LNCAP (cell line): ENCODE data around the gene RELT.

Experiments
- CTCF ChIP-seq: fragments of 450-650 bp; IDR thresholded peaks from 2 replicates; pipeline ENCODE4 v1.5.1; 2017; ENCODE audit warnings: mild to moderate bottlenecking

RELT gene

DNA sequence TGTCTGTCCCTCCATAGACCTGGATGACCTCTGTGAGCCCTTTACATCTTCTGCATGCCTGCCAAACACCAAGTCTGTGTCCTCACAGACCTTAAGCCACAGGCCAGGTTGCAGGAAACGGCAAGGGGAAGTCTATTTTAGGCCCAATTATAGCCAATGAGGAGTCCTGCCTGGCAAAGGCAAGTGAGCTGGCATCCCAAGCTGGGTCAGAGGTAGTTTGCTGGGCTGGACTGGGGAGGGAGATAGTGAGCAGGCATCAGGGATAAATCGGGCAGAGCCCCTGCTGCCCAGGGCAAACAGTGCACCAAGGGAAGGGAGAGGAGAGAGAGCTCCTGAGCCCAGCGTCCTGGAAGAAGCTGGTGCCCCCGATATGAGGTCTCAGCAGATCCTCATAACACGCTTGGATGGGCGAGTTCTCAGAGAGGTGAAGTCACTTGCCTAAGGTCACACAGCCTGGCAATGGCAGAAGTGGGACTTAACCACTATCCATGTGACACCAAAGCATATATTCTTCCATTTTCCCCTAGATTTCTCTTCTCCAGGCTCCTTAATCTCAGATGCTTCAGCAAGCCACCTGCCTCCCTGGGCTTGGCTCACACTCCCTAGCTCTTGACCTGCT is 3.7 kb upstream of the RELT start:
- TF ChIP-seq CTCF: no peak

GRCh38 chr11:73374151-73374550 is 2.0 kb upstream of the RELT start:
- no peak for TF ChIP-seq CTCF

DNA sequence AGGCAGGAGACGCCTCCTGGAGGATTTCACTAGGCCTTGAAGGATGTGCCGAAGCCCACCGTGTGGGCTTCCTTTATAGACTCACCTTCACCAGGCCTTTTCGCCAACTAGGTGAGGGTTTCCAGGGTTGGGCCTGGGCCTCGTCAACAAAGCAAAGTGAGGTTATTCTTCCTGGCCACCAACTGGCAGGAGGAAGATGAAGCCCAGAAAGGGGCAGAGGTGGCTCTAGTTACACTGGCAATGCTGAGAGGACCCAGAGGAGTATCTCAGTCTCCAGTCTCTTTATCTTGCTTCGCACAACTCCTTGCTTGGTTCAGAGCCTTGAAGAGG is 404 bp upstream of the RELT start:
- TF ChIP-seq CTCF: no peak

DNA sequence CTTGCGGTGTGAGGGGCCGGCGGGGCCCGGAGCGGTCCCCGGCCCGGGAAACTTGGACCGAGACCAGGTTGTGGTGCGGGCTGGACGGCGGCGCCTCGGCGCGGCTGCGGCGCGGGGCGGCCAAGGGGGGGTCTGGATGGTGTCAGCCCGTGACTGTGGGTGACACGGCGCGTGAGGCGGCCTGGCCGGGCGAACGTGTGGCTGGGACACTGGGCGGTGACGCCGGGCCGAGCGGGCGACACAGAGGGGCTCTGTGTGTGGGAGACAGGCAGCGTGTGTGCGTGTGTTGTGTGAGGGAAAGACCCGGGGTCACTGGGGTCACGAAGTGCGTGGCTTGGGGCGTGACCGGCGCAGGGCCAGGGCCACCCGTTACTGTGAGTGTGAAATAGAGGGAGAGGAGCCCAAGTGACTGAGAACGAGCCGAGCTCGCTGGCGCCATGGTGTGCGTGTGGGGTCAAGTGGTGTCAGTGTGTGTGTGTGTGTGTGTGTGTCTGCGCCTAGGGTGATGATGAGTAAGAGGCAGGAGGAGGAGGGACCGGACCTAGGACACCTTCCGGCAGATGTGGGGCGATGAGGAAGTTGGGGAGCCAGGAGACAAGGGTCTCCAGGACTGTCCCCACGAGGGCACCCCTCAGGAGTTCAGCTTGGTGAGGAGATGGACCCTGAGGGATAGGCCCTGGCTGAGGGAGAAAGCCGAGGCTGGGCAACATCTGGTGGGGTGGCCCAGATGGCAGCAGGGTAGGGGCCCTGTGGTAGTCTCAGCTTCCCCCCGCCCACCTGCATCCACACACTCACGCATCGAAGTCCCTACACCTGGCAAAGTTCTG is 817 bp downstream of the RELT start:
- no peak for TF ChIP-seq CTCF

GRCh38 chr11:73379189-73379880 is 3.1 kb downstream of the RELT start:
- TF ChIP-seq CTCF: no peak

- no peak for TF ChIP-seq CTCF
Observed at GRCh38 chr11:73380331-73380730, 4.1 kb downstream of the RELT start.

- TF ChIP-seq CTCF: no peak
Observed at GRCh38 chr11:73380897-73381410, 4.8 kb downstream of the RELT start.
